ENCODE data around the gene NDUFS2. TPM values are rescaled to one million over a fixed set of nuclear protein-coding genes. Genes with fewer than 3 reads are reported as not detected.

NDUFS2 gene
- total and polyA plus RNA-seq, 2 experiments from 2014 or later, result 183 to 367 TPM

- Histone ChIP-seq H3K4me3 (no peak overlapping the region), H3K9me3 (ENCODE audit: low read depth) (no peaks in the 10 kb centered on the region), H3K4me1 (ENCODE audit: low read depth) (peaks cover 7% of the 10 kb centered on the region), H3K36me3 (no peaks in the 10 kb centered on the region), H3K27ac (no peak overlapping the region), H3K27me3 (no peaks in the 10 kb centered on the region)
- TF ChIP-seq CTCF (IDR thresholded peaks at IDR 0.05; ENCODE audit: low read depth, low read length), result peak; percentile 92
- peak; percentile 81 to 83 for DNase-seq (ENCODE audit: low read depth in 1 of 2, low spot score in 1 of 2)
These were observed 9.4 kb upstream of the NDUFS2 start for GRCh38 chr1:161192476-161193465.

- H3K4me3 ChIP-seq, result no peak overlapping the region
- H3K4me1 ChIP-seq (ENCODE audit: low read depth), result peaks cover 16% of the 10 kb centered on the region
- no peak for DNase-seq (ENCODE audit: low read depth in 1 of 2, low spot score in 1 of 2)
- no peaks in the 10 kb centered on the region for H3K36me3 ChIP-seq
- no peak for TF ChIP-seq CTCF (IDR thresholded peaks at IDR 0.05; ENCODE audit: low read depth, low read length)
- no peaks in the 10 kb centered on the region for H3K9me3 ChIP-seq (ENCODE audit: low read depth)
- H3K27ac ChIP-seq, result no peak overlapping the region
- H3K27me3 ChIP-seq, result no peaks in the 10 kb centered on the region
These were observed 8.5 kb upstream of the NDUFS2 start for GRCh38 chr1:161193561-161194235.

- Histone ChIP-seq H3K27ac (no peak overlapping the region), H3K36me3 (no peaks in the 10 kb centered on the region), H3K4me3 (no peak overlapping the region), H3K4me1 (ENCODE audit: low read depth) (peaks cover 19% of the 10 kb centered on the region), H3K9me3 (ENCODE audit: low read depth) (no peaks in the 10 kb centered on the region), H3K27me3 (no peaks in the 10 kb centered on the region)
- TF ChIP-seq CTCF (IDR thresholded peaks at IDR 0.05; ENCODE audit: low read depth, low read length), result no peak
- no peak for DNase-seq (ENCODE audit: low read depth in 1 of 2, low spot score in 1 of 2)
These were observed 7.0 kb upstream of the NDUFS2 start for GRCh38 chr1:161195171-161195570.

GRCh38 chr1:161196111-161196510 is 6.1 kb upstream of the NDUFS2 start:
- no peak for DNase-seq (ENCODE audit: low read depth in 1 of 2, low spot score in 1 of 2)
- peaks cover 19% of the 10 kb centered on the region for H3K4me1 ChIP-seq (ENCODE audit: low read depth)

More at GRCh38 chr1:161196111-161196510, 6.1 kb upstream of the NDUFS2 start:
- Histone ChIP-seq H3K27ac (no peak overlapping the region), H3K36me3 (no peaks in the 10 kb centered on the region), H3K4me3 (no peak overlapping the region), H3K27me3 (no peaks in the 10 kb centered on the region), H3K9me3 (ENCODE audit: low read depth) (no peaks in the 10 kb centered on the region)
- no peak for TF ChIP-seq CTCF (IDR thresholded peaks at IDR 0.05; ENCODE audit: low read depth, low read length)
